Left hindlimb (tissue), 1 donor: ENCODE measurements around the gene CYTH2.
"Not testable (repeated sequence)": the region's sequence is repeated elsewhere in the genome, so short reads cannot be mapped to it uniquely, and the experiment has no call there.

Experiments used
- DNase-seq: peaks from one replicate; pipeline ENCODE4 v3.0.0-alpha.2; 2018

Gene CYTH2

GRCh38 chr19:48513289-48514122 is 44.3 kb downstream of the CYTH2 start:
- DNase-seq, result peak; percentile 74

GRCh38 chr19:48514123-48514458 is 44.9 kb downstream of the CYTH2 start:
- DNase-seq, result no peak

GRCh38 chr19:48516536-48516935 is 47.4 kb downstream of the CYTH2 start:
- DNase-seq, result no peak

- DNase-seq, result no peak
These were observed 49.0 kb downstream of the CYTH2 start for GRCh38 chr19:48518207-48518606.

- not testable (repeated sequence) for DNase-seq
These were observed 50.3 kb downstream of the CYTH2 start for GRCh38 chr19:48519426-48519825.

GRCh38 chr19:48520134-48520533 is 51.0 kb downstream of the CYTH2 start:
- no peak for DNase-seq

GRCh38 chr19:48524221-48524620 is 55.1 kb downstream of the CYTH2 start:
- DNase-seq, result no peak

GRCh38 chr19:48524732-48525131 is 55.6 kb downstream of the CYTH2 start:
- DNase-seq, result no peak

GRCh38 chr19:48529156-48529555 is 60.0 kb downstream of the CYTH2 start:
- no peak for DNase-seq

- DNase-seq, result no peak
These were observed 61.0 kb downstream of the CYTH2 start for GRCh38 chr19:48530066-48530720.

- no peak for DNase-seq
These were observed 61.6 kb downstream of the CYTH2 start for GRCh38 chr19:48530770-48531169.
